HCT116 (cell line): ENCODE results near the gene LRP1B. TPM values are rescaled to one million over a fixed set of nuclear protein-coding genes. Genes with fewer than 3 reads are reported as not detected.

ENCODE experiments used
- ATAC-seq: fragments of 200-7000 bp; cut with Tn5 transposase; 2 replicates; pipeline ENCODE4 v1.9.1; 2020; ENCODE audit warnings: mild to moderate bottlenecking, moderate library complexity
- BruUV-seq: library from RNA; stranded (reverse); fragments of 400-500 nt; replicated peaks from 2 replicates; lab custom pipeline; 2021; lab: Mats Ljungman, UMichigan
- CTCF ChIA-PET: fragments of 300-600 bp; sonication (Branson Sonifier 250); formaldehyde crosslinking; loops from one replicate; lab custom pipeline; 2021; ENCODE audit warnings: antibody characterized with exemption; lab: Charles Lee
- POLR2A ChIA-PET: fragments of 300-600, 350-600 bp; sonication (Branson Sonifier 250); formaldehyde crosslinking; loops from one replicate; lab custom pipeline; 2021; ENCODE audit warnings: antibody characterized with exemption; lab: Charles Lee
- RAD21 ChIA-PET, 2 experiments: fragments of 300-600 bp; sonication (Branson Sonifier 250); formaldehyde crosslinking; loops; one replicate each; lab custom pipeline; 2023; ENCODE audit warnings: low total read pairs in 2 of 2; ENCODE audit not compliant: uncharacterized antibody in 2 of 2, unreplicated experiment in 2 of 2, low non-redundant PET in 1 of 2; lab: Charles Lee
- DNase-seq: peaks from one replicate; pipeline ENCODE4 v3.0.0-alpha.2; 2010; ENCODE audit warnings: low read depth, low spot score
- H2AFZ ChIP-seq: fragments of 200-600 bp; shearing (Covaris generic), sonication (generic); 2 replicates; pipeline ENCODE4 v1.6.1; 2017; ENCODE audit warnings: low read depth, mixed run types, mixed read lengths, antibody characterized with exemption, low read length; ENCODE audit not compliant: poor library complexity, severe bottlenecking
- H3K27ac ChIP-seq: 2 replicates; pipeline ENCODE4 v1.5.1; 2012; ENCODE audit warnings: low read depth, low read length
- H3K27me3 ChIP-seq: fragments of 200-600 bp; sonication (generic); 2 replicates; pipeline ENCODE4 v1.6.1; 2016; ENCODE audit warnings: mixed run types, low read length, mixed read lengths; ENCODE audit not compliant: insufficient read depth
- H3K36me3 ChIP-seq, 2 experiments: fragments of 200-500 bp in 1 of 2; fragments of 200-600 bp in 1 of 2; sonication (Bioruptor generic) in 1 of 2; sonication (generic) in 1 of 2; 2 replicates each; pipeline versions ENCODE4 v1.5.1 to v1.6.1; 2014 to 2016; ENCODE audit warnings: low read length in 2 of 2, inconsistent platforms in 1 of 2, mixed read lengths in 1 of 2, mixed run types in 1 of 2; ENCODE audit not compliant: insufficient read depth in 2 of 2, control insufficient read depth in 1 of 2
- H3K4me1 ChIP-seq, 2 experiments: fragments of 200-600 bp in 1 of 2; sonication (generic) in 1 of 2; 2 replicates each; pipeline versions ENCODE4 v1.5.1 to v1.6.1; 2012 to 2017; ENCODE audit warnings: low read length in 2 of 2, inconsistent platforms in 1 of 2, mild to moderate bottlenecking in 1 of 2, mixed read lengths in 1 of 2, mixed run types in 1 of 2, moderate library complexity in 1 of 2; ENCODE audit not compliant: insufficient read depth in 2 of 2, control insufficient read depth in 1 of 2
- H3K4me2 ChIP-seq: fragments of 200-600 bp; sonication (generic); 2 replicates; pipeline ENCODE4 v1.6.1; 2017; ENCODE audit warnings: mixed run types, low read length, mixed read lengths
- H3K4me3 ChIP-seq, 2 experiments: fragments of 200-600 bp in 1 of 2; sonication (generic) in 1 of 2; replicated peaks in 1 of 2; 2 replicates each; pipeline ENCODE4 v1.5.1; 2011 to 2016; ENCODE audit warnings: low read length in 2 of 2, control low read depth in 1 of 2, low read depth in 1 of 2, mild to moderate bottlenecking in 1 of 2, mixed read lengths in 1 of 2, mixed run types in 1 of 2
- H3K79me2 ChIP-seq: fragments of 200-600 bp; sonication (generic); 2 replicates; pipeline ENCODE4 v1.6.1; 2017; ENCODE audit warnings: mild to moderate bottlenecking, mixed run types, low read length, moderate library complexity, mixed read lengths; ENCODE audit not compliant: insufficient read depth
- H3K9ac ChIP-seq: fragments of 200-600 bp; sonication (generic); 2 replicates; pipeline ENCODE4 v1.6.1; 2016; ENCODE audit warnings: low read length, mixed read lengths
- H3K9me2 ChIP-seq: fragments of 200-600 bp; sonication (generic), shearing (Covaris generic); 2 replicates; pipeline ENCODE4 v1.6.1; 2017; ENCODE audit warnings: mixed run types, mild to moderate bottlenecking, moderate library complexity; ENCODE audit not compliant: insufficient read depth
- H3K9me3 ChIP-seq, 2 experiments: fragments of 200-500 bp in 1 of 2; fragments of 200-600 bp in 1 of 2; sonication (Bioruptor generic) in 1 of 2; sonication (generic) in 1 of 2; 2 replicates each; pipeline ENCODE4 v1.6.1; 2014 to 2017; ENCODE audit warnings: low read length in 2 of 2, mixed read lengths in 2 of 2, inconsistent platforms in 1 of 2, low read depth in 1 of 2, mild to moderate bottlenecking in 1 of 2, mixed run types in 1 of 2, moderate library complexity in 1 of 2; ENCODE audit not compliant: control insufficient read depth in 1 of 2, insufficient read depth in 1 of 2
- H4K20me1 ChIP-seq: fragments of 200-600 bp; sonication (generic), shearing (Covaris generic); 2 replicates; pipeline ENCODE4 v1.6.1; 2017; ENCODE audit warnings: mixed run types, mild to moderate bottlenecking, moderate library complexity; ENCODE audit not compliant: insufficient read depth
- EGR1 ChIP-seq: IDR thresholded peaks from 2 replicates; pipeline ENCODE4 v1.6.1; 2012; ENCODE audit warnings: low read depth
- EZH2 ChIP-seq: fragments of 200-600 bp; sonication (generic); IDR thresholded peaks from 2 replicates; pipeline ENCODE4 v1.6.1; 2017; ENCODE audit warnings: antibody characterized with exemption, mixed run types
- EZH2phosphoT487 ChIP-seq: fragments of 200-600 bp; IDR thresholded peaks from 2 replicates; pipeline ENCODE4 v1.6.1; 2018; ENCODE audit warnings: antibody characterized with exemption, borderline replicate concordance
- SIN3A ChIP-seq: IDR thresholded peaks from 2 replicates; pipeline ENCODE4 v1.6.1; 2012; ENCODE audit warnings: low read depth
- TCF7L2 ChIP-seq: IDR thresholded peaks from 2 replicates; pipeline ENCODE4 v1.7.0; 2011; ENCODE audit warnings: borderline replicate concordance, inconsistent platforms; ENCODE audit not compliant: insufficient read depth, insufficient read length; ENCODE audit errors: extremely low read depth
- YY1 ChIP-seq: IDR thresholded peaks from 2 replicates; pipeline ENCODE4 v1.6.1; 2011; ENCODE audit warnings: low read length, low read depth, moderate library complexity, mild to moderate bottlenecking; ENCODE audit not compliant: insufficient replicate concordance; ENCODE audit errors: extremely low read depth
- ZBTB33 ChIP-seq: IDR thresholded peaks from 2 replicates; pipeline ENCODE4 v1.6.1; 2011; ENCODE audit warnings: mild to moderate bottlenecking, low read length, moderate library complexity; ENCODE audit not compliant: insufficient replicate concordance; ENCODE audit errors: extremely low read depth
- ZNF274 ChIP-seq: fragments of 200-500 bp; sonication (Bioruptor generic); IDR thresholded peaks from 2 replicates; pipeline ENCODE4 v1.6.1; 2014; ENCODE audit warnings: mild to moderate bottlenecking, low read depth, low read length, inconsistent platforms
- intact Hi-C: fragments of 100-400 bp; cut with micrococcal nuclease; formaldehyde crosslinking; loops from 2 replicates; pipeline ENCODE4 v1.10.0; 2022
- total RNA-seq: library from RNA; stranded (reverse); gene quantifications from one replicate; pipeline ENCODE4 v1.2.1, GENCODE V29; 2021; ENCODE audit not compliant: unreplicated experiment
- TF ChIP-seq, protein P1 (sequence below): IDR thresholded peaks from 2 replicates; pipeline ENCODE4 v1.6.1; 2012
- TF ChIP-seq, protein P2 (sequence below): IDR thresholded peaks from 2 replicates; pipeline ENCODE4 v1.6.1; 2012; ENCODE audit warnings: low read depth
- TF ChIP-seq, protein P3 (sequence below): IDR thresholded peaks from 2 replicates; pipeline ENCODE4 v1.6.1; 2012

Gene LRP1B
- total RNA-seq, 1 experiment from 2014 or later, result 0.34 TPM

- Histone ChIP-seq H3K27me3 (no peaks in the 10 kb centered on the region), H3K9me3 (no peaks in the 10 kb centered on the region), H3K4me2 (no peak overlapping the region), H3K27ac (no peak overlapping the region), H2AFZ (no peak overlapping the region), H3K9ac (no peak overlapping the region), H3K9me2 (no peaks in the 10 kb centered on the region), H4K20me1 (no peaks in the 10 kb centered on the region), H3K79me2 (no peaks in the 10 kb centered on the region), H3K4me1 (no peaks in the 10 kb centered on the region), H3K4me3 (no peak overlapping the region), H3K36me3 (no peaks in the 10 kb centered on the region)
- ChIA-PET CTCF (no interaction called here), POLR2A (no interaction called here), RAD21 (no interaction called here)
- no peak for DNase-seq
- BruUV-seq, result no TSS peak
- TF ChIP-seq EZH2phosphoT487 (no peak), SIN3A (no peak), EGR1 (no peak), TCF7L2 (no peak), ZNF274 (no peak), YY1 (no peak), ZBTB33 (no peak), EZH2 (no peak)
- TF ChIP-seq, protein P1, sequence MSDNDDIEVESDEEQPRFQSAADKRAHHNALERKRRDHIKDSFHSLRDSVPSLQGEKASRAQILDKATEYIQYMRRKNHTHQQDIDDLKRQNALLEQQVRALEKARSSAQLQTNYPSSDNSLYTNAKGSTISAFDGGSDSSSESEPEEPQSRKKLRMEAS, result no peak
- TF ChIP-seq, protein P2, sequence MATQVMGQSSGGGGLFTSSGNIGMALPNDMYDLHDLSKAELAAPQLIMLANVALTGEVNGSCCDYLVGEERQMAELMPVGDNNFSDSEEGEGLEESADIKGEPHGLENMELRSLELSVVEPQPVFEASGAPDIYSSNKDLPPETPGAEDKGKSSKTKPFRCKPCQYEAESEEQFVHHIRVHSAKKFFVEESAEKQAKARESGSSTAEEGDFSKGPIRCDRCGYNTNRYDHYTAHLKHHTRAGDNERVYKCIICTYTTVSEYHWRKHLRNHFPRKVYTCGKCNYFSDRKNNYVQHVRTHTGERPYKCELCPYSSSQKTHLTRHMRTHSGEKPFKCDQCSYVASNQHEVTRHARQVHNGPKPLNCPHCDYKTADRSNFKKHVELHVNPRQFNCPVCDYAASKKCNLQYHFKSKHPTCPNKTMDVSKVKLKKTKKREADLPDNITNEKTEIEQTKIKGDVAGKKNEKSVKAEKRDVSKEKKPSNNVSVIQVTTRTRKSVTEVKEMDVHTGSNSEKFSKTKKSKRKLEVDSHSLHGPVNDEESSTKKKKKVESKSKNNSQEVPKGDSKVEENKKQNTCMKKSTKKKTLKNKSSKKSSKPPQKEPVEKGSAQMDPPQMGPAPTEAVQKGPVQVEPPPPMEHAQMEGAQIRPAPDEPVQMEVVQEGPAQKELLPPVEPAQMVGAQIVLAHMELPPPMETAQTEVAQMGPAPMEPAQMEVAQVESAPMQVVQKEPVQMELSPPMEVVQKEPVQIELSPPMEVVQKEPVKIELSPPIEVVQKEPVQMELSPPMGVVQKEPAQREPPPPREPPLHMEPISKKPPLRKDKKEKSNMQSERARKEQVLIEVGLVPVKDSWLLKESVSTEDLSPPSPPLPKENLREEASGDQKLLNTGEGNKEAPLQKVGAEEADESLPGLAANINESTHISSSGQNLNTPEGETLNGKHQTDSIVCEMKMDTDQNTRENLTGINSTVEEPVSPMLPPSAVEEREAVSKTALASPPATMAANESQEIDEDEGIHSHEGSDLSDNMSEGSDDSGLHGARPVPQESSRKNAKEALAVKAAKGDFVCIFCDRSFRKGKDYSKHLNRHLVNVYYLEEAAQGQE, result no peak
- TF ChIP-seq, protein P3, sequence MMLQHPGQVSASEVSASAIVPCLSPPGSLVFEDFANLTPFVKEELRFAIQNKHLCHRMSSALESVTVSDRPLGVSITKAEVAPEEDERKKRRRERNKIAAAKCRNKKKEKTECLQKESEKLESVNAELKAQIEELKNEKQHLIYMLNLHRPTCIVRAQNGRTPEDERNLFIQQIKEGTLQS, result no peak
- ATAC-seq, result no peak
- intact Hi-C loops, result no loop called here
Observed at GRCh38 chr2:141805302-141805701, 325.5 kb downstream of the LRP1B start.
